ENCODE data around the gene TEX12.

DNA sequence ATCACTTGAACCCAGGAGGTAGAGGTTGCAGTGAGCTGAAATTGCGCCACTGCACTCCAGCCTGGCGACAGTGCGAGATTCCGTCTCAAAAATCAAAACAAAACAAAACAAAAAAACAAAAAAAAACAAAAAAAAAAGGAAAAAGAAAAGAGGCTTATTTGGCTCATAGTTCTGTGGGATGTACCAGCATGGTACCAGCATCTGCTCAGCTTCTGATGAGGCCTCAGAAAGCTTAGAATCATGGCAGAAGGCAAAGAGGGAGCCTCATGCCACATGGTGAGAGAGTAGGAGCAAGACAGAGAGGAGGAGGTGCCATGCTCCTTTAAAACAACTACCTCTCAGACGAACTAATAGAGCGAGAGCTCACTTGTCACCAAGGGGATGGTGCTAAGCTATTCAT is 48.4 kb downstream of the TEX12 start:
- TF ChIP-seq, protein P1, sequence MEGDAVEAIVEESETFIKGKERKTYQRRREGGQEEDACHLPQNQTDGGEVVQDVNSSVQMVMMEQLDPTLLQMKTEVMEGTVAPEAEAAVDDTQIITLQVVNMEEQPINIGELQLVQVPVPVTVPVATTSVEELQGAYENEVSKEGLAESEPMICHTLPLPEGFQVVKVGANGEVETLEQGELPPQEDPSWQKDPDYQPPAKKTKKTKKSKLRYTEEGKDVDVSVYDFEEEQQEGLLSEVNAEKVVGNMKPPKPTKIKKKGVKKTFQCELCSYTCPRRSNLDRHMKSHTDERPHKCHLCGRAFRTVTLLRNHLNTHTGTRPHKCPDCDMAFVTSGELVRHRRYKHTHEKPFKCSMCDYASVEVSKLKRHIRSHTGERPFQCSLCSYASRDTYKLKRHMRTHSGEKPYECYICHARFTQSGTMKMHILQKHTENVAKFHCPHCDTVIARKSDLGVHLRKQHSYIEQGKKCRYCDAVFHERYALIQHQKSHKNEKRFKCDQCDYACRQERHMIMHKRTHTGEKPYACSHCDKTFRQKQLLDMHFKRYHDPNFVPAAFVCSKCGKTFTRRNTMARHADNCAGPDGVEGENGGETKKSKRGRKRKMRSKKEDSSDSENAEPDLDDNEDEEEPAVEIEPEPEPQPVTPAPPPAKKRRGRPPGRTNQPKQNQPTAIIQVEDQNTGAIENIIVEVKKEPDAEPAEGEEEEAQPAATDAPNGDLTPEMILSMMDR (conservative IDR thresholded peaks at IDR 0.05) = no peak
- no peak for TF ChIP-seq EZH2 (IDR thresholded peaks at IDR 0.05; ENCODE audit: low read depth)
